Right renal cortex interstitium (tissue), 3 donors: ENCODE measurements around the gene UBE3A. TPM values are rescaled to one million over a fixed set of nuclear protein-coding genes. Genes with fewer than 3 reads are reported as not detected.

ENCODE experiments used
- DNase-seq, 3 donors: peaks; one replicate each; pipeline ENCODE4 v3.0.0-alpha.2; 2013; ENCODE audit warnings: low read depth in 3 of 3, low spot score in 2 of 3
- polyA plus RNA-seq, 3 donors: library from polyadenylated mRNA; unstranded; fragments of 120-200 nt; gene quantifications; one replicate each; pipeline ENCODE4 v1.2.1, GENCODE V29; 2013; ENCODE audit not compliant: insufficient read length in 3 of 3

Gene UBE3A
- polyA plus RNA-seq, 3 donors: 96.4 to 111 (median 104) TPM

DNA sequence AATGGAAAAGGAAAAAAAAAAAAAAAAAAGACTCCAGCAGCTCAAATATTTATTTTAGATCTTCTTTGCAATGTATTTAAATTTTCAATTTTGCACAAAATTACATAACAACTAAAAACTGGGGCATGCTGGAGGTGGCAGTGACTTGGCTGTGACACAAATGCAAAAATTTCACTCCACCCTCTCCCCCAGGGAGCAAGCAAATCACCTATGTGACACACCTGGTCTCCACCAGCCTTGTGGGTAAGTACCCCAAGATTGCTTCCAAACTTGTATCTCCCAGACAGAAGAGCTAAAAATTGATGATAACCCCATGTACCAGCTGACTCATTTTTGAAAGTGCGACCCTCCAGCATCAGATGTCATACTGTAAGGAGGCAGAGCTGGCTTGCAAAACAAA, 32.0 kb downstream of the UBE3A start:
- DNase-seq: no peak

DNA sequence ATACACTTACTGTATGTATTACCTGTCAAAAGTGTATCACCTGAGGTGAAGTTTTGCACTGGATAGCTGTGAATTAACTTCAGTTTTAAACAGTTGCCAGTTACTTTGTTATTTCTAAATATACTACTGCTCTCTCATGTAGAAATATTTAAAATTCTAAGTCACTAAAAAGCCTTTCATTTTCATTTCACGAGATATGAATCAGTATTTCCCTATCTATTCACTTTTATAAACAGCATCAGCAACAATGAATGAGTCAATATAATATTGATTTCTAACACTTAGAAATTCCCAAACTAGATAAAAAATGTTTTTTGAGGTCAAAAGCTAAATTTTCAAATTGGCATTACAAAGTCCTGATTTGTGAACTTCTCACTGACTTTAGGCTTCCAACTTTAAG, 32.6 kb downstream of the UBE3A start:
- no peak for DNase-seq

DNA sequence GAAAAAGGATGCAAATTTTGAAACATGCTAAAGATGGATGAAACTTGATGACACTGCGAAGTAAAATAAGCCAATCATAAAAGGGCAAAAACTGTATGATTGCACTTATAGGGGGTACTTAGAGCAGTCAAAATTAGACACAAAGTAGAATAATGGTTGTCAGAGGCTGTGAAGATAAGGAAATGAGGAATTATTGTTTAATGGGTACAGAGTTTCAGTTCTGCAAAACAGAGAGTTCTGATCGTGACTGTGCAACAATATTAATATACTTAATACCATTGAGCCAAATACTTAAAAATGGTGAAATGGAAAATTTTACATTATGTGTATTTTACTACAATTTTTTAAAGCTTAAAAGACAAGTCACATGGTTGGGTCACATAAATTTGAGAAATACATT, 35.1 kb downstream of the UBE3A start:
- DNase-seq: no peak

DNA sequence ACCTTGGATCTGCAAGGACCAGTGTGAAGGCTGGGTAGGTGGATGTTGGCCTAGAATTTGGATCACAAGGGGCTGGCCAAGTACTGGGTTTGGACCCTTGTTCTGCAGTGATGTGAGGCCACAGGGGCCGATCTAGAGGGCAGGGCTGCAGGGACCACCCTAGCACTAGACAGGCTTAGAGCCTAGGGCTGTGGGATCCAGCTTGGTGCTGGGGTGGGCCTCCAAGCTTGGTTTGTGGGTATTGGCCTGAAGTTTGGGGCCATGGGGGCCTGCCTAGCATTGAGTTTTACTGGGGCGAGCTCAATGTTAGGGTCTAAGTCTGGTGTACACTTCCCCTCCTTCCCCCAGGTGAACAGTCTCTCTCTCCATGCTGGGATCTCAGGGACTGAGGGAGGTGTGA, 36.5 kb downstream of the UBE3A start:
- DNase-seq: no peak

DNA sequence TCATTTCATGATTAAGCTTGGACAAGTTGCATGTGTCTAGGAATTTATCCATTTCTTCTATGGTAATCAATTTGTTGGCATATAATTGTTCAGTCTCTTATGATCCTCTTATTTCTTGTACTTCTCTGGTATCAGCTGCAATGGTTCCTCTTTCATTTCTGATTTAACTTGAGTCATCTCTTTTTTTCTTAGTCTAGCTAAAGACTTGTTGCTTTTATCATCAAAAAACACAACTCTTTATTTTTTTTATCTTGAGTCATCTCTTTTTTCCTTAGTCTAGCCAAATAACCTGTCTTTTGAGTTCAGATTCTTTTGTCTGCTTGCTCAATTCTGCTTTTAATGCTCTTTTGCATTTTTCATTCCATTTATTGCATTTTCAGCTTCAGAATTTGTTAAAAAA, 37.3 kb downstream of the UBE3A start:
- DNase-seq: no peak

DNA sequence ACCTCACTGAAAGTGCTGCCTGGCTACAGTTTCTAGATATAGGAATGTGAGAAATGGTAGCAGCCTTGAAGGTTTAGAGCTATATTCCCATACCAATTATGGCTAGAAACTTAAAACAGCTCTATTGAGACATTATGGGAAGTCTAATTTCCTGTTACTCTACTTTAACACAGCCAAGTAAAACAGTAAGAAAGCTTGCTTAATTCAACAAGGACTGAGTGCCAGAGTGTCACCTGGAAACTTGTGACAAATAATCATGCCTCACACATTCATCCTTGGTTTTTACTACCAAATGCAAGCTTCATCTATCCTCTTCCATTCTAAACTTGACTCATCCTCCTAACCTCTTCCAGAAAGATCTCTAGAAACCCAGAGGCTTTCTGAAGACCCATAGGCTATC, 41.7 kb downstream of the UBE3A start:
- DNase-seq: no peak

DNA sequence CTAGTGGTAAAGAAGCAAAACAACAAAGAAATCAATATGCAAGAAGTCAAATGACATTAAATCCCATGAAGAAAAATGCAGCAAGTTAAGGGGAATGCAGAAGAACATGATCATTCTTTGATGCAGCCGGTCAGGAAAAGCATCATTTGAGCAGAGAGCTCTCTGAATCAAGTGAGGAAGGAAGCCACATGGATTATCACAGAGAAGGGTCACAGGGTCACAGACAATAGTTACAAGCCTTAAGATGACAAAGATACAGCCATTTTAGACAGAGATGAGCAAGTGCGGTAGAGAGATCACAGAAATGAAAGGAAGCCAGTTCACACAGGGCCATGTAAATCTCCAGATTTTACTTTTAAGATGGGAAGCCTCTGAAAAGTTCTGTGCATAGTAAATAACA, 43.9 kb downstream of the UBE3A start:
- no peak for DNase-seq

DNA sequence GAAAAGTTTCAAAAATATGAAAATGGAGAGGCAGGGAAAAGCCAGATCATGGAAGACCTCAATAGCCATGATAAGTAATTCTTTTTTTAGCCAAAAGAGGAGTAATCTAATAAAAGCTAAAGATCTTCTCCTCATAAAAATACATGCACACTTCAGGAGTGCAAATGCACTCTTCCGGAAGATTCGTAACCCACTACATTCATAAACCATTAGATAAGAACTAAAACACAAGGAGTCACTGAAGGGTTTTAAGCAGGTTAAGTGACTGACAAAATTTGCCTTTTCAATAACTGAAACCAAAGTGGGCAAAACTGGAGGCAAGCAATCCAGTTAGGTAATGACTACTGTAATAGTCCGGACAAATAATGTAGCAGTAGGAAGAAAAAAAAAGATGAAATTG, 46.0 kb downstream of the UBE3A start:
- no peak for DNase-seq

DNA sequence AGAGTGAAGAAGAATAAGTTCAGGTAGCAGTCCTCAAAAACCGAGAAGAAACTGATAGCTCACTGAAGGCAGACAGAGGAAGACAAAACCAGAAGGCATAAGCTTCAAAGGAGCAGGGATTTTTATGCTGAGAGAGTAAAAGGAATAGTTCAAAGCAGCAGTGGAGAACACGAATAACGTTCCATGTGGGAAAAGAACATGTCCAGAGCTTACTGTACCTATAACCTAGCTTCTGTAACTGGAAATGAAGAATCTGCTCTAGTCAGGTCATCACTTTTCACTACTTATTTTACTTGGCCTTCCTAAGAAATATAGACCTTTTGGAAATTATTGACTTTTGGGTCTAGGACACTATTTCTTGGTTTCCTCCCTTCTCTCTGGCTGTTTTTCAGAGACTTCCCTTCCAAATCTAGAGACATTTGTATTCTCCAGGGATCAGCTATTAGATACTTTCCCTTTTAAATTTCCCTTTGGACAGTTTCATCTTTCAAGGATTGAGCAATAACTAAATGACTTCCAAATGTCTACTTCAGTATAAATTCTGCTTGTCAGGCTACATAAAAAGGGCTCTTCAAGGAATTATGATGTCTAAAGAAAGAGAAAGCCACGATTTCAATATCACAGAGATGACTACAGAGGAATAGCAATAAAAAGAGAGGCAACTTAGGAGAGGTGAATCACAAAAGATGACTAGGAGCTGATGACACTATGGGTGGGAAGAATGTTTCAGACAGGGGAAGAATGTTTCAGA, 46.7 kb downstream of the UBE3A start:
- no peak for DNase-seq

DNA sequence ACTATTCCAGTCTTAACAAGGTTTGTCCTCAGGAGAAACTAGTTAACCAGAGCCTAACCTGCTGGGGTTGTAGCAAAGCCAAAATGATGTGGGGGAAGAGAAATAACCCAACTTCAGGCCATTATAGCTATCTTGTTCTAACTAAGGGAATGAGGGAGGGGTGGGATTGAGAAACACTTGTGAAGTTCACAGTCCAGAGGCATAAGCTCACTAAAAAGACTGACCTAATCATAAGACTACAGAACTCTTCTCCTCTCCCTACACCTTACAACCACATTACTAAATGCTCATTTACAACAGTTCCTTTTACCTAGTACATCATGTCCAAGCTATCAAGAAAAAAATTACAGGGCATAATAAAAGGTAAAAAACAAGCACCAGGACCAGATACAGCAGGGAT, 52.8 kb downstream of the UBE3A start:
- no peak for DNase-seq

DNA sequence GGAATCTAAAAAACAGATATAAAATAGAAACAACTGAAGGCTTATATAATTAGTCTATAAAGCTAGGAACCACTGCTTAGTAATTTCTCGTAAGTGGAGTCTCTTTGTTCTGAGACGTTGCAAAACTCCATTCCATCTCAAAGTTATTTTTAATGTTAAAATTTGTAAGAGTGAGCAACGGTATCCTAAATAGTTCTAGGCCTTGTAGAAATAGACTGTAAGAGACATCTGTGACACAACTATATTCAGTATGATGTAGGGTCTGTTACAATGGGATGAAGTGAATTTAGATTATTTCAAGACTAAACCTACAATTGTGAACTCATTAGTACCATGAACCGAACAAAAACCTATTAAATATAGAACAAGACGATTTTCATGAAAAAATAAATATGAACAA, 57.2 kb downstream of the UBE3A start:
- no peak for DNase-seq

DNA sequence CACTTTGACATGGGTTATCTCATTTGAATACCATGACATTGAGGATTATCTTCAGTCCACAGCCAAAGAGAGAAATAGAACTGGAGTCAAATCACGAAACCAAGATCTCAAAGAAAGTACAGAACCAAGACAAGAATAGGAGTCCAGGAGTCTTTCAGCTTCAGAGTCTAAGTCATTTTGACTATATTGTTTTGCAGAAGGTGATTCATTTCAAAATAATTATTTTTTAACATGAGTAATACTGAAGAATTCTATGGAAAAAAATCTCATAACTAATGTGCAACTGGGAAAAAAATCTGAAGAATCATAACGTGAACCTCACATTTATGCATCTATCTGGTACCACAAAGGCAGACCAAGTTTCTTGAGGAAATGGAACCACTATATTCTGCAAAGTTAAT, 60.3 kb downstream of the UBE3A start:
- no peak for DNase-seq

DNA sequence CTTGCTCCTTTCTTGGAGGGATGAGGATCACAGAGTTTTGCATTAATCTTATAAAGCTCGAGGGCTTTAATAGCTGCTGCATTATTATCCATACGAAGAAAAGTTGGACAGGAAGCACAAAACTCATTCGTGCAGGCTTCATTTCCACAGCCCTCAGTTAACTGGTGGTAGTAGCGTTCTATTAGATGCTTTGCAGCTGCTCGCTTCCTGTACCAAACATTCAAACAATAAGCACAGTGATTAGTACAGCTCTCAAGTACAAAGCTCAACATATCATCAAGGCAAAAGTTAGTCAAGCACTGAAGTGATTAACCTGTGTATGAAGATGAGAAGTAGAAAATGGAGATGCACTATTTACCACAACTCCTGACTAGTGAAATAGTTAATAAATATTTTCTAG, 63.3 kb downstream of the UBE3A start:
- DNase-seq: peak in 2 of 3 donors; percentile 15 to 17

DNA sequence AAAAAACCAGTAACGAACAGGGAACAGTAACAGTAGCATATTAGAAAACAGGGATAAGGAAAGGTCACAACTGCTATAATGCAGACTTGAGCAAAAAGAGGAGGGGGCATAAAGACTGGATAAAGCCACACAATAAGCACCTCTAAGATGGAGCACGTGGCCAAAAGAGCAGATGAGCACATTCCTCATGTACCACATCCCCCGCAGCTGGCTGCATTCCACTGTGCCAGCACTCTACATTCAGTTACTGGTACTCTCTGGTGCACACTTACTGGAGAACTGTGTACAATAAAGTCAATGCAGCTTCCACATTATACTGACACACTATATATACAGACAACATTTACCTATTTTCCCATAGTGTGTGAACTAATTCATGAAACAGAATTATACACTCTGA, 64.7 kb downstream of the UBE3A start:
- DNase-seq: no peak

DNA sequence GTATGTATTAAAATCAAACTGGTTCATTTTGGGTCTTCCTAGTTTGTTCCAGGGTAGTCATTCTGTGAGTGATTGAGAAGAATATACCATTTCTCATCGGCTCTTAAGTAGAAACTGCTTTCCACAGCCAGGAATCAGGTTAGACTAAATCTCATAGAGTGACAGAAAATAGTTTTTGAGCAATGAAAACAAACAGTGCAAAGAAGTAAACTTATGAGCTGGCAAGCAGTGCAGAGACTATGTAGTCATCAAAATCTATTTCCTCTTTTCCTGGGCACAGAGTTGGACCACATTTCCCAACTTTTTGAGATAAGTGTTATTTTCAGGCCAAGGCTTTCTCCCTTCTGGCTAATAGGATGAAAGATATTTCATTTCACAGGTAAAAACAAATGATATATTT, 66.5 kb downstream of the UBE3A start:
- DNase-seq: no peak

DNA sequence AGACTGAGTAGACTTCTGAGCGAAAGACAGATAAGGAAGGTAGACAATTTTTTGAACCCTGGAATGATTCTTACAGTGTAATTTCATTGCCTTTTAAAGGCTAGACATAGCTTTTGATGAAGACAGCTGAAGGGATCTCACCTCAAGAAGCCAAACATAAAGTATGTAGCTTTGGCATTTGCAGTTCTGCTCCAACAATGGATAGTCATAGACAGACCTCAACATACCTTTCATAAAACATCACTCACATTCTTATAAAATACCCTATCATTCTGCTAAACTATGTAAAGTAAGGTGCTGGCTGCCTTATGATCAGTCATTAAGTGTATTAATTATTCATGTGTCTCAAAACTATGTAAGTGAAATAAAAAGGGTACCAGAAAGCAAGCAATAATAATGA, 70.0 kb downstream of the UBE3A start:
- no peak for DNase-seq

DNA sequence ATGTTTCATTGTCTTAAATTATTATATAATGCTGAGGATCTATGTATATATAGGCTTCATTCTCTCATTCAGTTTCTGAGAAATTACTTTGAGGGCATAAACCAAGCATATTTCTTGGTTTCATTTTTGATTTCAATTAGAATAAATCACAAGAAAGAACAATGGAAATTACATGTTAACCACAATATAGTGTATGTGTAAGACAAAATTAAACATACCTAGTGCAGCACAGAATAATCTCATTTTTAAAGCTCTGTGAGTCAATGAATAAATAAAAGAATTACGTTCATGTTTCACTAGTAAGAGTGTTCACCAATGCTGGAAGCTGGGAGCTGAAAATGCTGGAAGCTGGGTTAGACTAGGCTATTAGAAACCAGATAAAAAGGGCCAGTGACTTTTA, 72.8 kb downstream of the UBE3A start:
- DNase-seq: no peak

DNA sequence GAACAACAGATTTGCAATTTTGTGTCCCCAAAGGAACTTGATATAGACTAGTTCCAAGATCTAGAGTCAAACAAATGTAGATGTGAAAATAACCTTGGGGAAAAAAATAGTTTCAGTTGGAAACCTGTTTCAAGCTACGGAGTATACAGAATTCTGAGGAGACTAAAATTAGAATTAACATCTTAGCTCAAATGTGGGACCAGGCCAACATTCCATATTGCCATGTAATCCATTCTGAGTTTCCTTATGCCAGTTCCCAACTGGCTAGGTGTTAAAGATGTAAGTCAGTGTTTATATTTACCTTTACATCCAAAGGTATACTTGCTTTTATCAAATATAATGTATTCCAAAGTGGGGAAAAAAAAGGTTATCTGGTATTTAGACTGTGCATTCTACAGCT, 76.3 kb downstream of the UBE3A start:
- no peak for DNase-seq

DNA sequence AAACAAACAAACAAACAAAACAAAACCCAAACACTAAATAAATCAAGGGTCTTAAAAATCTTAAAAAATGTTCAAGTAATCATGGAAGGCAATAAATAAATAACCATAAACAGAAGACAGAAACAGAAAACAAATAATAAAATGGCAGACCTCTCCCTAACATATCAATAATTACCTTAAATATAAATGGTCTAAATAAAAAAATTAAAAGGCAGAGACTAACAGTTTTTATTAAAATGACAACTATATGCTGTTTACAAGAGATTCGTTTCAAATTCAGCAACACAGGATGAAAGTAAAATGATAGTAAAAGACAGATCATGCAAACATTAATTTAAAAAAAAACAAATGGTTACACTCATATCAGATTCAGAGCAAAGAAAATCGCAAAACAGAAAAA, 91.1 kb downstream of the UBE3A start:
- DNase-seq: no peak

DNA sequence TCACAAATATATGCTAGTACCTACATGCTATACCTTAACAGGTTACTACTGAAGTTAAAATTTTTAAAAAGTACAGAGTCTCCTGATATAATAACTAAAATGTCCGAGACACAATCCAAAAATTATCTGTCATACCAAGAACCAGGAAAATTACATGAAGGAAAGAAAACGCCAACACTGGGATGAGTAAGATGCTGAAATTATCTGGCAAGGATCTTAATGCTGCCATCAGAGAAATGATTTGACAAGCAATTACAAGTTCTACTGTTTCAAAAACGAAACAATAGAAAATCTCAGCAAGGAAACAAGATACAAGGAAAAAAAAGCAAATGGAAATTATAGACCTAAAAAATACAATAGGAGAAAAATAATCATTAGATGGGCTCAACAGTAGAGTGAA, 92.5 kb downstream of the UBE3A start:
- DNase-seq: no peak

DNA sequence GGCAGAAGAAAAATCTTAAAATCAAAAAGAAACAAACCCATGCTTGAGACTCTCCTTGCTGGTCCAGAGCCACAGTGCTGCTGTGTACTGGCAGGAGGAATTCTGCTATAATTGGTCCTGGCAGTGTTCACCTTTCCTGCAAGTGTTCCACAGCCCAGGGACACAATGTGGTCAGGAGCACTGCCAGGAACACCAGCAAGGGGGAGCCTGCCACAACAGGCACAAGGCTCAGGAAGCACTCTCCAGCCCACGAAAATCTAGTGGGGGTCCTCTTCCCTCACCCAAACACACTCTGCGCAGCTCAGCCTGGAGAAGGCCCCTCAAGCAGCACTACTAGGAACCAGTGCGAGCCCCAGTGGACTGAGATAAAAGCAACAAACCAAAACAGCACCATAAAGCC, 92.9 kb downstream of the UBE3A start:
- DNase-seq: no peak

DNA sequence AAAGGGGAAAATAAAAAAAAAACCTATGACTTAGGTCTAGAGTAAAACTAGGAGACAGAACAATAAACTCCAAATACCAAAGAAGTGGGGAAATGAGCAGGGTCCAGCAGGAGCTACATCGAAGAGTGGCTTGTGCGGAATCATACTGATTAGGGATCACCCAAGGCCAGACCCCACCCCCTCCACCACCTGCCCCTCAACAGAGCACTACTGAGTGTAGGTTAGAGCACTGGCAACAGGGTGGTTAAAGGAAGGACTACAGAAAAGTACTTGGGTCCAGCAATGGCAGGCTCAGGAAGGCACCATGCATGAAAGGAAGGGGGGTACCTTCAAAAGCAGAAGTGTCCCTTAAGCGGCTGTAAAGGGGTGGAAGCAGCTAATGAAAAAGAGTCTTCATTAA, 96.2 kb downstream of the UBE3A start:
- DNase-seq: no peak

DNA sequence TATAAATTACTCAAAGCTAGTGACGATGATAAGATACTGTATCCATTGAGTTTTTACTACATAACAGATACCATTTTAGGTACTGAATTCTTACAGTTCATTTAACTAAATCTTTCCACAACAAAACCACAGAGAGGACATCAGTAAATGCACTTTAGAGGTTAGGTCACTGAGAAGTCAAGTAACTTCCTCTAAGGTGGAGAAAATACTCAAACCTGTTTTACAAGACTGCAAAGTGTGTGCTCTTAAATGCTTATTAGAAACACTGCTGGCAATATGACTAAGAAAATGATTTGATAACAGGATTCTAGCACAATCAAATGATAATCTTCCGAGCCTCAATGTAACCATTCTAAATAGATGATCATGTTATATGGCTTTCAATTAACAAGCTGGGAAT, 99.4 kb downstream of the UBE3A start:
- no peak for DNase-seq
